ENCODE results near the gene SLC22A23.

DNA sequence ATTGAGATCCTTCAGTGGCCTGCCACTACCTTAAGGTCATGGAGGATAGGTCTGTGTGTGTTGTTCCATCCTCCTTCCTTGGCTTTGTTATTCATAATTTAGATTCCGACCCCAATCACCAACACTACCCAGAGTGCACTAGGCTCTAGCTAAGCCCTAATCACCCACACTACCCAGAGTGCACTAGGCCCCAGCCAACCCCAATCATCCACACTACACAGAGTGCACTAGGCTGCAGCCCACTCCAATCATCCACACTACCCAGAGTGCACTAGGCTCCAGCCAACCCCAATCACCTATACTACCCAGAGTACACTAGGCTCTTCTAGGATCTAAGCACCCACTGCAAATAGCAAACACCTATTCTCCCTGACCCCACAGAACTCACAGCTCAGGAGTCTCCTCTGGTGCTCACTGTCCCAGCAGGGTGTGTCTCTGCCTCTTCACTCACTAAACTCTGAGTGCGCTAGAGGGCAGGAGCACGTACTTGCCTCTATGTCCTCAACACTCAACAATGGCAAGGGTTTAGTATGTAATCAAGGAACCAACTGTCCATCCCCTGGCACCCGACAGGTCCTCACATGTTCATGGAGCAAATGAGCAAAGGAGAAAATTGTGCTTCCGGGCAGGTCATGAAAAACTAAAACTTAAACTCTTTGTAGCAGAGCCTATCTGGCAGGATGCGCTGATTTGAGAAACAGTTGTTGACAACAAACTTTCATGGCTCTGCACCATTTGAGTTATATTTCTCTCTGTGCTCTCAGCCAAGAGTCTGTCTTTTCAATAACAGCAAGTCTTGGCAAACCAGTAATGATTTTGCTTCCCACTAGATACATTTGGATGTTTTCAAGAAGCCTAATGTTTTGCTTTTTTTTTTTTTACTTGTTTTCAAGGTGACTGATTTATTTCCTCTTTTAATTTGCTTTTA lies 54.3 kb downstream of the SLC22A23 start:
- TF ChIP-seq EZH2 (IDR thresholded peaks at IDR 0.05; ENCODE audit: insufficient read depth, poor library complexity, severe bottlenecking) = no peak
- no peak for TF ChIP-seq EZH2phosphoT487 (IDR thresholded peaks at IDR 0.05; ENCODE audit: insufficient read depth, low read depth)
